ENCODE measurements around the gene TMEM187.

Gene TMEM187

GRCh38 chrX:154020536-154021115 lies 48.1 kb downstream of the TMEM187 start:
- no peak for DNase-seq (ENCODE audit: low spot score)

DNA sequence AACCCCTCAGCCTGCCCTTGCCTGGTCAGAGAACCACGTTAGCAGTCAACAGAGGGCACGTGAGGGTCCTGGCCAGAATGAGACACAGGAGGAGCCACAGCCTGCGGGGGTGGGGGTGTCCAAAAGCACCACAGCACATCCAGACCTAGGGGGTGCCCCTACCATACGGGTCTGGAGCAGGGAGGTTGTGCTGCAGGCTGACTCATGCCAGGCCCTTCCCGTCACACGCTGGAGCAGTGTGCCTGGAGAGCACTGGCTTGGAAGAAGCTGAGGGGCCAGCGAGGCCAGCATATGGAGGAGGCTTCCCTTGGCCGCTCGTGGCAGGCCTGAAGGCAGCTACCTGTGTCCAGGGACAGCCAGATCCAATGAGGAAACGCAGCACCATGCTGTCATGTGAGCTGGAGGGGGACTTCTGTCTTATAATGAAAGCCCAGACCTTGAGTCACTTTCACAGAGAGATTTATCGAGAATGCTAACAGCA lies 48.6 kb downstream of the TMEM187 start:
- no peak for DNase-seq (ENCODE audit: low spot score)

DNA sequence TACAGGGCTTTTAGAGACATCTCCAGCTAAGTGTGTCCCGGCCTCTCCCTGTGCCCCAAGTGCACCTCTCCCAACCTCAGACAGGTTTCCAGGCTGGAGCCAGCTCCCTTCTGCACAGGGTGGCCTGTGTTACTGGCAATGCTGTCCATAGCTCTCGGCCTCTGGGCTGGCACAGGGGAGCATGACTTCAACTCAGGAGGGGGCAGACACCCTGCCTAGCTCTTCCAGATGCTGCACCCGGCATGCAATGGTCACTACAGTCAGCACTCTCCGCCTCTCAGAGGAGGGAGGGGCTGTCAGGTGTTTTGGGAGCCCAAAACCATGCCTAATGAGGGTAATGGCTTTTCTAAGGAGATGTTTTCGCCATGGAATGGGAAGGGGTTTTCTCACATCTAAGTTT lies 49.6 kb downstream of the TMEM187 start:
- DNase-seq (ENCODE audit: low spot score), result no peak

GRCh38 chrX:154023276-154024000 lies 50.9 kb downstream of the TMEM187 start:
- DNase-seq (ENCODE audit: low spot score), result no peak

GRCh38 chrX:154024271-154024670 lies 51.7 kb downstream of the TMEM187 start:
- no peak for DNase-seq (ENCODE audit: low spot score)

- DNase-seq (ENCODE audit: low spot score), result no peak
Observed at GRCh38 chrX:154025230-154025629, 52.7 kb downstream of the TMEM187 start.

DNA sequence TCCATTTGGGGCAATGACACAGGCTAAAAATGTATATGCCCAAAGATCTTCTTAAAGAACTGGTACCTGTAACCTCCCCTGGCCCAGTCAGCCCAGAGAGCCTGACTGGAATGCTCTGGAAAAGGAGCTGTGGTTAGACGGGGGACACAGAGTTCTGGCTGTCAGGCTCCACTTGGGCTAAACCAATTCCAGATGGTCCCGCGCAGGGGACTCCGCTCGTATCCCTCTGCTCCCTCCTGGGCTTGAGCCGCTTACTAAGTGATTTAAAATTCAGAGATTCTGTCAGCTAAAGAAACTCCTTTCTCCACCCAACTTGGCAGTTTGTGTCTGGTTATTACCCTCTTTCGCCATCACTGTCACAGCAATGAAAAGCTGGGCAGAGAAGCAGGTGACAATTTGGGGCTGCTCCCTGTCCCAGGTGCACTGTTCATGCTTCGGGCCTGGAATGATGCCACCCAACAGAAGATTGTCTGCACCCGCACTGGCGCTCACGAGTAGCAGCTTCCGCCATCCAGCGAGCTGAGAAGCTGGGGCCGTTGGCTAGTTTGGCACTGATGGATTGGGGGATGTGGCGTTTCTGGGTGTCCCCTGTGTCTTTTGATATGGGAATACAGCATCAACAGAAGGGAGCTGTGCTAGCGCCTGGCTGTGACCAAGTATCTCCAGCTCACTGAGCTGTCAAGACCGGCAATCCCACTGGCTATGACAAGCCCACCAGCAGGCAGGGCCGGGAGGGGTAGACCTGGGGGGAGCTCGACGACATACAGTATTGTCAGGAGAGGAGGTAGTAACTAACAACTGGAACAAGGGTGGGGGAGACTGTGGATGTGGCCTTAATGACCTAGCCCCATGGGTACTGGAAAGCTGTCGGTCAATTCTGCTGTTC lies 53.8 kb downstream of the TMEM187 start:
- no peak for DNase-seq (ENCODE audit: low spot score)

DNA sequence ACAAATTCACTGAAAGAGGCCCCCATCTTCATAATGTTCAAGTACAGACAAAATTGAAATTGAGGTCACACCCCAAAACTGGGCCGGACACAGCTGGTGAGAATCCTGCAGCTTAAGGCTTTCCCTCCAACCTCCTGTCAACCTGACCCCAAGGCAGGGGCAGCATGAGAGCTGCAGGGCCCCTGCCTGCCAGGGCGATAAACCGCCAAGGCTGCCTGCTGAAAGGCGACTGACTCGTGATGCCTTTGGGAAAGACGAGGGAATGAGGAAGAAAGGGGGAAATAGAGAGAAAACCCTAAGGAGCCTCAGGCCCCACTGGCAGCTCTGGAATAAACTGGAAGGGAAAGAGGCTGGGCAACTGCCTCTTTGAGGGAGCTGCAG lies 54.5 kb downstream of the TMEM187 start:
- DNase-seq (ENCODE audit: low spot score), result no peak

DNA sequence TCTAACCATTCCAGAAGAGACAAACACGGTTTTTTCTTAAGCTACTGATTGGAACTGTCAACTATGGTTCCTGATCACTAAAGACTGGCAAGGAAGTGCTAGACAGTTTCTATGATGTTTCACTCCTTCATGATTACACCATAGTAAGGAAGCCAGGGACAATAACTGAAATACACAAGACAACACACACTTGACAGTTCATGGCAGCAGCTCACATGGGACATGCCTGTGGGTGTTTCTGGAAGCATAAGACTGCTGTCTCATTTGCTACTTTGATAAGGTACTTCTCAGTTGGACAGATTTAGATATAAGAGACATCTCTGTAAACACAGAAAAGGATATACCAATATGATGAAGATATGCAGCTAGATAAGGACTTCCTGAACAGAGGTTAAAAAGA lies 55.4 kb downstream of the TMEM187 start:
- no peak for DNase-seq (ENCODE audit: low spot score)

GRCh38 chrX:154028502-154029184 lies 56.1 kb downstream of the TMEM187 start:
- DNase-seq (ENCODE audit: low spot score), result no peak

DNA sequence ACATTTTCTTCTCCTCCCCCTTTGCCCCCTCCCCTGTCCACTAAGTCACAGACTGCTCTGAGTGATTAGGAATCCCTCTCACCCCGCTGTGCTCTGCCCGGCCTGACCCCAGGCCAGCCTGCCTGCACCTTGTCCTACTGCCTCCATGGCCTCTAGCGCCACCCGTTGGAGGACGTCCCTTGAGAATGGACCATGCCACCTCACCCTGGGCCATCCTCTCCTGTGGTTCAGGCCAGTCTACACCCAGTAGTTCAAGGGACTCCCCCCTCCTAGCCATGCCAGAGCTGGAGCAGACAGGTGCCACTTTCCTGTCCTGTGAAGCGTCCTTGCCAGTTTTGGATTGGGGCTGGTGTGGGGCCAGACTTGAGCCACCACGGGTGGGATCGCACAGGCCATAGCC lies 56.9 kb downstream of the TMEM187 start:
- DNase-seq (ENCODE audit: low spot score), result no peak

GRCh38 chrX:154030266-154030665 lies 57.7 kb downstream of the TMEM187 start:
- no peak for DNase-seq (ENCODE audit: low spot score)

GRCh38 chrX:154030715-154031305 lies 58.3 kb downstream of the TMEM187 start:
- DNase-seq (ENCODE audit: low spot score), result no peak

DNA sequence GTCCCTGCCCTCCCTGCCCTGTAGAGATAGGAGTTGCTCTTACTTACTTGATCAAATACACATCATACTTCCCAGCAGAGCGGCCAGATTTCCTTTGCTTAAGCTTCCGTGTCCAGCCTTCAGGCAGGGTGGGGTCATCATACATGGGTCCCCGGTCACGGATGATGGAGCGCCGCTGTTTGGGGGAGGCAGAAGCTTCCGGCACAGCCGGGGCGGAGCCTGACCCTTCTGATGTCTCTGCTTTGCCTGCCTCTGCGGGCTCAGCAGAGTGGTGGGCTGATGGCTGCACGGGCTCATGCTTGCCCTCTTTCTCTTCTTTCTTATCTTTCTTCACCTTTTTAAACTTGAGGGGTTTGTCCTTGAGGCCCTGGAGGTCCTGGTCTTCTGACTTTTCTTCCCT lies 59.6 kb downstream of the TMEM187 start:
- no peak for DNase-seq (ENCODE audit: low spot score)

- DNase-seq (ENCODE audit: low spot score), result no peak
Observed at GRCh38 chrX:154032653-154033052, 60.1 kb downstream of the TMEM187 start.

Data from AG08396 (cell line).